Activated effector memory CD4-positive, alpha-beta T cell treated with Interleukin-2 at 50 U/mL for 16 hours (primary cell): Measurements from ENCODE around the gene P2RY8.
"Not testable (repeated sequence)": the region's sequence is repeated elsewhere in the genome, so short reads cannot be mapped to it uniquely, and the experiment has no call there.

Experiments
- DNase-seq: peaks from one replicate; pipeline ENCODE4 v3.0.0-alpha.2; 2020

Gene P2RY8

GRCh38 chrX:1462596-1463251 lies 74.3 kb downstream of the P2RY8 start:
- peak; percentile 68 for DNase-seq

GRCh38 chrX:1462110-1462509 lies 74.9 kb downstream of the P2RY8 start:
- no peak for DNase-seq

GRCh38 chrX:1455948-1456280 lies 81.1 kb downstream of the P2RY8 start:
- DNase-seq, result no peak

GRCh38 chrX:1453951-1454785 lies 82.8 kb downstream of the P2RY8 start:
- DNase-seq, result peak; percentile 84

GRCh38 chrX:1453395-1453783 lies 83.6 kb downstream of the P2RY8 start:
- DNase-seq, result no peak

- peak; percentile 100 for DNase-seq
Measured at GRCh38 chrX:1452516-1453394, 84.2 kb downstream of the P2RY8 start, which contains the start of gene ASMTL. ASMTL (minus strand) TSS chrX:1452909; CDS start chrX:1452840, 69 bp downstream.

- no peak for DNase-seq
Measured at GRCh38 chrX:1451661-1452515, 85.1 kb downstream of the P2RY8 start.

- DNase-seq, result no peak
Measured at GRCh38 chrX:1451251-1451660, 85.7 kb downstream of the P2RY8 start.

- DNase-seq, result no peak
Measured at GRCh38 chrX:1450361-1451161, 86.4 kb downstream of the P2RY8 start.

GRCh38 chrX:1449823-1450149 lies 87.2 kb downstream of the P2RY8 start:
- DNase-seq, result no peak

GRCh38 chrX:1449036-1449822 lies 87.8 kb downstream of the P2RY8 start:
- no peak for DNase-seq

GRCh38 chrX:1448573-1449001 lies 88.4 kb downstream of the P2RY8 start:
- DNase-seq, result not testable (repeated sequence)

GRCh38 chrX:1447969-1448572 lies 88.9 kb downstream of the P2RY8 start:
- not testable (repeated sequence) for DNase-seq

GRCh38 chrX:1446984-1447968 lies 89.7 kb downstream of the P2RY8 start:
- not testable (repeated sequence) for DNase-seq

- DNase-seq, result no peak
Measured at GRCh38 chrX:1444561-1445500, 92.2 kb downstream of the P2RY8 start.

GRCh38 chrX:1443496-1444075 lies 93.4 kb downstream of the P2RY8 start:
- no peak for DNase-seq

GRCh38 chrX:1442724-1443367 lies 94.1 kb downstream of the P2RY8 start:
- no peak for DNase-seq
